ENCODE measurements around the gene BHLHE41.

BHLHE41 gene

DNA sequence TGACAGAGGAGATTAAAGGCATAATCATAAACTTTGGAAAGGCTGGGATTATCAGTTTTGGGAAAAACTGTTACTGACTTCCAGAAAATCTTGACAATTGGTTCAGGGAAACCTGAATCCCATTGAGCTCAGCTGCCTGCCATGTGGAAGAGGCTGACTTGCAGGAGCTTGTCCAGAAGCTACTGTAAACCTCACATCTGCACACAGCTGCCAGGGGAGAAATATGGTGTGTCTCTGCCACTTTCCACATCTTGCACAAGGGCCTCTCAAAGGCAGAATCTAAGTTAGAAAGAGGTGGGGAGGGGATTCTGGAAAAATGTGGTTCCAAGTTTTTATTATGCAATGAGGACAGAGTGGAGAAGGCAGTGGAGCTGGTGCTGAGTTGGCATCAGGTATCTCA, 8.7 kb upstream of the BHLHE41 start:
- no peak for DNase-seq

GRCh38 chr12:26132866-26133265, 8.0 kb upstream of the BHLHE41 start:
- no peak for DNase-seq

- no peak for DNase-seq
Observed at GRCh38 chr12:26131936-26132335, 7.1 kb upstream of the BHLHE41 start.

- DNase-seq = no peak
Observed at GRCh38 chr12:26130728-26131127, 5.9 kb upstream of the BHLHE41 start.

DNA sequence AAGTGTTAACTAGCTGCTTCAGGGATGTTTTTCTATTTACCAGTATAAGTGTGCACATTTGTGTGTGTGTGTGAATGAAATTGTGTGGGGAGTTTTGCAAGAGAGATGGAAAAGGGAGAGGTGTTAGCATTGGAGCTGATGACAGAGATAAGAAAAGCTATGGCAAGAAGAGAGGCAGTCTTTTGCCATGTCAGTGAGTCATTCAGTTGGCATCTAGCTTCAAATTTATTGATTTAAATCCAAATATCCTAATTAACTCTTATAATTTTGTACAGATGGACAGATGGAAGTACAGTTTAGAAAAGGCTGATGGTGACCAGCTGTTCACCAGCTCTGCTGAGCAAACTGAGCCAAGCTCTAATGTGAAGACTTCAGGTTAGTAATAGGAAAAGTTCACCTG, 3.3 kb upstream of the BHLHE41 start:
- no peak for DNase-seq

DNA sequence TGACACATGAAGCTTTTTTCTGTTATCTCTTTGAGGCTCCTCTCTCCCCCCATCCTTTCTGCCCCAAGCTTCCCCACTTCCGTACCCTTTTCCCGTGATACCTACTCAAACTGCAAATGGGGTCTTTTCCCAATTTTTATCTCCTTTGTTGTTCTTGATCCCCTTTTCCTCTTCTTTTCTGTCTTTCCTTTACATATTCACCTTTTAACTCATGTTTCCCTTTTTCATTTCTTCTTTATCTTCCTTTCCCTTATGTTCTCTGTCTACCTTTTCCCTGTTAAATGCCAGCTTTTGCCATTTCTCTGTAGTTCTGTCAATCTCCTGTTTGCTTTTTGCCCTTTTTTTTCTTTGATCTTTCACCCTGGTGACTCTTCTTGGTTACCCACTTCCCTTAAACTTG, 2.6 kb upstream of the BHLHE41 start:
- no peak for DNase-seq

DNA sequence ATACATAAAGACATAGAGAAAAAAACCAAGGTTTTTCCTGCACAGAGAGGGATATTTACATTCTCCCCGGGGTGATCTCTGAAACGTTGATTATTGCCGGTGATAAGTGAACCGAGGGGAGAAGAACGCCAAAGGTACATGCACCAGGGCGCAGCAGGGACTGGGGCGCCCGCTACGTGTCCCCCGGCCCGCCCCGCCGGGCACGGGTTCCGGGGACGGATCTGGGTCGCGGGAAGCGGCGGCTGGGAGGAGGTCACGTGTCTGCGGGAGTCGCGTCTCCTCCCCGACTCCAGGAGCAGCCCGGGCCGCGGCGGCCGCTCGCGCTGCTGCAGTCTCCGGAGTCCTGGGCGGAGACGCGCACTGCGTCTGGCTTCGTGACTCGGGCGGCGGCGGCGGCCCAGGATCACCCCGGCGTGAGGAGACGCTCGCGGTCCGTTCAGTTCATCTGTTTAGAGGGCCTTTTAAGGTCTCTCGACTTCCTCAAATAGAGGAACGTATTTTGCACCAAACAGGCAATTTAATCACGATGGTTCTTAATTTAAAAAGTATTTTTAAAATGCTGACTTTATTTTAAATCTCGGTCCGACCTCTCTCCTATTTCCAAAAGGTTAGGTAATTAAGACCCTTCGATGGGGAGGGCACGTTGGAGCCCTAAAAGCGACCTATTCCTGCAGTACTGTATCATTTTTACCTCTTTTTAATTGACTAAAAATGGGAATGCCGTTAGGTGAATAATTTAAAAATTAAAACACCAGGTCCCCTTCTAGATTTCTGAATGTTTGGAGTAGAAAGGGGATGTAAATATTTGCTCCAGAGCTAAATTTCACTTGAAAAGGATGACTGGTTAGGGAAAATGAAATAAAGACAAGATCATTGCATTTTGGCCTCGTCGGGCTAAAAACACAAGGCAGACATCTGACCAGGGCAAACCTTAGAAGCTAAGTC, 1.8 kb upstream of the BHLHE41 start:
- DNase-seq = no peak

GRCh38 chr12:26125400-26126339, 833 bp upstream of the BHLHE41 start:
- peak; percentile 33 for DNase-seq

DNA sequence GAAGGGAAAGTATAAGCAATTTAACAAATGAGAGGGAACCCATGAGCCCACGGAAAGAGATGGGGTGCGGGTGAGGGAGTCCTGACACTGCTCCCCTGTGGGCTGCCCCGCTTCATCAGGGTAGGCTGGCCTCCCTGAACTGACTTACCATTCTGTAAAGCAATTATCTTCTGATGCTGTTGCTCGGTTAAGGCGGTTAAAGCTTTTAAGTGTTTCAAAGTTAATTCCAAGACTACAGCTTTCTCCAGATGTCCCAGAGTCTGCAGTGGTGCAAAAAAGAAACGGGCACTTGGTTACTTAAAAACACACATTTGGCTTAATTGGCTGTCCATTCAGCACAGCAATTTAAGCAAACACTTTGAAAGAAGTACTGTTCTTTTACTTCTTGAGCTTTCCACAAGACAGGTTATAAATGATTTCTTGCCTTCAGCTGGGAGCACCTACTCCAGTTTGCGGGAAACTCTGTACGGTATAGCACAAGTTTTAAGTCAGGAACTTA, 1.3 kb downstream of the BHLHE41 start:
- no peak for DNase-seq

DNA sequence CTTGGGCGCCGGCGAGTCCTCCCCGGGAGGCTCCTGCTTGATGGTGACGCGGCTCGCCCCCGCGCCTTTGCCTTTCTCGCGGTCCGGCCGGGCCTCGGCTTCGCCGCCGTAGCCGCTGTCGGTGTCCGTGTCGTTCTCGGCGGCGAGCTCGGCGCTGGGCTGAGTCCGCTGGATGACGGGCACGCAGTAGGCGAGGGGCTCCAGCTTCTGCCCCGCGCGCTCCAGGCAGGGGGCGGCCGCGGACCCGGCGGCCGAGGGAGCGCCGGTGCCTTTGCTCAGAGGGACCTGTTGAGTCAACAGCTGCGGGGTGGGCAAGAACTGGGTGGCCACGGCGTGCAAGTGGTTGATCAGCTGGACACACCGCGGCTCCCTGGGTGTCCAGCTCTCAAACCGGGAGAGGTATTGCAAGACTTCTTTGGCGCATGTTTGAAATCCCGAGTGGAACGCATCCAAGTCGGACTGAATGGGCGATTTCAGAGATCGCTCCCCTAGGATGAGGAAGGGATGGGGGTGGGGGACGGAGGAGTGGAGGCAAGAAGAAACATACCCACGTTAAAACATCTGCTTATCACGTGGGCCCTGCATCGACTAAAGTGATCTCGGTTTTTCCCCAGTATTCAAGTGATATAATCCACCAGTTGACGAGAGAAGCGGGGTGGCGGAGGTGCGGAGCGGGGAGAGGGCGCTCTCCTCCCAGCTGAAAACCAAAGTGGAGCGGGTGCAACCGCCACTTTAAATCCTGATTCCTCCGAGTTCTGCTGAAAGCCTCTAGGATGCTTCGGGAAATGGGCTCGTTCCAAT, 2.0 kb downstream of the BHLHE41 start:
- DNase-seq = no peak

GRCh38 chr12:26122061-26122680, 2.7 kb downstream of the BHLHE41 start:
- DNase-seq = no peak

GRCh38 chr12:26121323-26122060, 3.3 kb downstream of the BHLHE41 start:
- DNase-seq = no peak

GRCh38 chr12:26120561-26121274, 4.1 kb downstream of the BHLHE41 start:
- no peak for DNase-seq

GRCh38 chr12:26119391-26119989, 5.3 kb downstream of the BHLHE41 start:
- no peak for DNase-seq

DNA sequence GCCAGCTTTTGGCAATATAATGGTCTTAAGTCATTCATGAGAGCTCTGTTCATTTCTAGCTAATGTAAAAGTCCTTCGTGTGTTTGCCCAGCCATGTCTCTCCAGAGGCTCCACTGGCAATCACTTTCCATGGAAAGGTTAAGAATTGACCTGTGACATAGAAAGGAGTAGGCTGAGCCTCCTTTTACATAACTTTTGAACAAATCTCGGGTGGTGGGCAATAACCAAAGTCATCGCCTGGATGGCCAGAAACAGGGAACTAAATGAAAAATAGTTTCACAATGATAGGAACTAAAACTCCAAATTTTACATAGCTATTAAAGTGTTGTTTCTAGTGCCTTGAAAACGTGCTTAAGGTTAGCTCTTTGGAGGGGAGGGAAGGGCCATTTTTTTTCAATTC, 6.5 kb downstream of the BHLHE41 start:
- DNase-seq = no peak

DNA sequence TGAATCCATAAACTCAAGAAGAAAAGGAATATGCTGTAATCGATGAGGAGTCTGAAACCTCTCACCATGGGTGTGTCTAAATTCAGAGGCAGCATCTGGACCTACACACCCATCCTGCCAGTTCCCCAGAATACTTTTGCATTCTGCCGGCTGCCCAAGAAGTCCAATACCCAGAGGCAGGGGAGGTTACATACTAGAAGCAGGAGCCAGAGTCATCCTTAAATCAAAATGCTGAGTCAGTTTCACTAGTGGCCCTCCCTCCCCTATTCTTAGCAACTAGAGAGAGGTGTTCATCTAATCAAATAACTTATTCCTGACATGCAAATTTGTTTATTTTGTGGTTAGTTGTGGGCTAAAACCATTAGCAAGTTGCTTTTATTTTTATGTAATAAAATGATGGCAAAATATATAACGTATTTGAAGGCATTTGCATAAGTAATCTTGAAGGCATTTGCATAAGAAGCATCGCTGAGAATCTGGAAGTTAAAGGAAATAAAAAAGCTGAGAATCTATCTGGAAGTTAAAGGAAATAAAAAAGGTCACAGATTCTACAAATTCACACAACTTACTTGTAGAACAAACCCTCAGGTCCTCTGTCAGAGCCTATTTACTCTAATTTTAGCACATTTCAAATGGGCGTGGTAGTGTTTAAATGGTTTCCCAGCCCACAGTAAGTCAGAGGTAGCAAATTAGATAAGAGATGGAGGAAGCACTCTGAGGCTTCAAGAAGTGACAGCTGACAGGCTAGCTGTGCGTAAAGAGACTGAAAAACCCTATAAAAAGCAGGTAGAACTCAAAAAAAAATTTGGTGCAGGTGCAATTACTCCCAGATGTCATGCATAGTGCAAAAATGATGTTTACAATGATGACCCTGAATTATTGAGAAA, 7.8 kb downstream of the BHLHE41 start:
- no peak for DNase-seq

GRCh38 chr12:26114720-26115401, 10.0 kb downstream of the BHLHE41 start:
- DNase-seq = no peak

GRCh38 chr12:26113853-26114719, 10.8 kb downstream of the BHLHE41 start:
- peak; percentile 61 for DNase-seq

All from NCI-H1417 treated with DMSO at 0.1 percent for 48 hours (cell line).